Measurements from ENCODE around the gene SERPINI1. TPM values are rescaled to one million over a fixed set of nuclear protein-coding genes. Genes with fewer than 3 reads are reported as not detected.

SERPINI1 gene
- total and polyA plus RNA-seq, 7 experiments from 2014 or later, result 1.3 to 6.8 (median 3.6) TPM

- Mint-ChIP-seq H3K27me3 (peaks cover 3 to 7% (median 4%) of the 10 kb centered on the region in 5 donors), H3K4me3 (no peak overlapping the region), H3K4me1 (no peaks in the 10 kb centered on the region), H3K36me3 (no peaks in the 10 kb centered on the region), H3K27ac (no peak overlapping the region), H3K9me3 (no peaks in the 10 kb centered on the region)
- intact Hi-C loops (cut with micrococcal nuclease), result no loop called here
- no peak for ATAC-seq
- H3K4me1 ChIP-seq (ENCODE audit: control insufficient read depth in 2 of 2, insufficient read depth in 2 of 2, low read length in 2 of 2), result no peaks in the 10 kb centered on the region
- ChIA-PET CTCF (interaction anchor here (0.9 to 1.5 kb wide), 2 partner anchors 15 to 28 kb away, joined by 3 to 4 read pairs; no protein-coding TSS in a partner anchor), POLR2A (no interaction called here)
- no peaks in the 10 kb centered on the region for H3K27me3 ChIP-seq (ENCODE audit: control insufficient read depth in 2 of 2, insufficient read depth in 2 of 2, low read length in 2 of 2)
- H3K27ac ChIP-seq (ENCODE audit: low read depth, low read length), result no peak overlapping the region
- no peak for DNase-seq
- no peaks in the 10 kb centered on the region for H3K36me3 ChIP-seq (ENCODE audit: control insufficient read depth in 2 of 3, insufficient read depth in 3 of 3, low read length in 3 of 3)
- H3K4me3 ChIP-seq (ENCODE audit: low read length), result no peak overlapping the region
- H3K9me3 ChIP-seq (ENCODE audit: control insufficient read depth in 2 of 3, low read length in 3 of 3), result no peaks in the 10 kb centered on the region
Measured at GRCh38 chr3:167854063-167854462, 118.5 kb downstream of the SERPINI1 start.

DNA sequence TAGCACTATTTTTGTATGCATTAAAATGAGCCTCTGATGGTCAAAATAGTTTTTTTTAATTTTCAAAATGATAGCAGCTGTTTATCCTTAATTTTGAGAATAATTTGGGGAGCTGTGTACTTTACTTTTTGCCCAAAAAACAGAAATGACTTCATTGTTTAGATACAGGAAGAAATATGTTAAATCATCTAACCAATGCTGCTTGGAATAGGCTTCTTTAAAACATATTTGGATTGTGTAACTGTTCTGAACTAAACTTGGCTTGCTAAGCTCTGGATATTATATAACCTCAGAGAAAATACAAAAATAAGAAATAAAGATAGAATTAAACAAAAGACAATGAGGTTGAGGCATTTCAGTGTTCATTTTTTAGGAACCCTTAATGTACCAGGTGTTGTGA is 119.3 kb downstream of the SERPINI1 start:
- no peaks in the 10 kb centered on the region for H3K9me3 Mint-ChIP-seq
- H3K27ac Mint-ChIP-seq, result no peak overlapping the region
- H3K4me1 ChIP-seq (ENCODE audit: control insufficient read depth in 2 of 2, insufficient read depth in 2 of 2, low read length in 2 of 2), result no peaks in the 10 kb centered on the region
- H3K36me3 ChIP-seq (ENCODE audit: control insufficient read depth in 2 of 3, insufficient read depth in 3 of 3, low read length in 3 of 3), result no peaks in the 10 kb centered on the region
- POLR2A ChIA-PET, result no interaction called here
- no peak overlapping the region for H3K4me3 Mint-ChIP-seq
- peaks cover 3 to 8% (median 4%) of the 10 kb centered on the region in 5 donors for H3K27me3 Mint-ChIP-seq
- H3K36me3 Mint-ChIP-seq, result no peaks in the 10 kb centered on the region
- H3K27me3 ChIP-seq (ENCODE audit: control insufficient read depth in 2 of 2, insufficient read depth in 2 of 2, low read length in 2 of 2), result no peaks in the 10 kb centered on the region
- intact Hi-C loops (cut with micrococcal nuclease), result no loop called here
- no peaks in the 10 kb centered on the region for H3K4me1 Mint-ChIP-seq
- H3K27ac ChIP-seq (ENCODE audit: low read depth, low read length), result no peak overlapping the region
- no peak overlapping the region for H3K4me3 ChIP-seq (ENCODE audit: low read length)
- CTCF ChIA-PET, result interaction anchor here (1.5 kb wide), 1 partner anchor 27 kb away, joined by 4 read pairs; no protein-coding TSS in a partner anchor
- no peaks in the 10 kb centered on the region for H3K9me3 ChIP-seq (ENCODE audit: control insufficient read depth in 2 of 3, low read length in 3 of 3)
- no peak for DNase-seq
- ATAC-seq, result no peak

- Mint-ChIP-seq H3K4me3 (no peak overlapping the region), H3K9me3 (no peaks in the 10 kb centered on the region), H3K27ac (no peak overlapping the region), H3K27me3 (peaks cover 0 to 11% (median 3%) of the 10 kb centered on the region in 5 donors), H3K4me1 (no peaks in the 10 kb centered on the region), H3K36me3 (no peaks in the 10 kb centered on the region)
- no peaks in the 10 kb centered on the region for H3K4me1 ChIP-seq (ENCODE audit: control insufficient read depth in 2 of 2, insufficient read depth in 2 of 2, low read length in 2 of 2)
- no peaks in the 10 kb centered on the region for H3K9me3 ChIP-seq (ENCODE audit: control insufficient read depth in 2 of 3, low read length in 3 of 3)
- POLR2A ChIA-PET, result no interaction called here
- intact Hi-C loops (cut with micrococcal nuclease), result no loop called here
- no peak overlapping the region for H3K4me3 ChIP-seq (ENCODE audit: low read length)
- H3K27ac ChIP-seq (ENCODE audit: low read depth, low read length), result no peak overlapping the region
- no peaks in the 10 kb centered on the region for H3K36me3 ChIP-seq (ENCODE audit: control insufficient read depth in 2 of 3, insufficient read depth in 3 of 3, low read length in 3 of 3)
- no peaks in the 10 kb centered on the region for H3K27me3 ChIP-seq (ENCODE audit: control insufficient read depth in 2 of 2, insufficient read depth in 2 of 2, low read length in 2 of 2)
- DNase-seq, result no peak
- CTCF ChIA-PET, result no interaction called here
- ATAC-seq, result no peak
Measured at GRCh38 chr3:167855306-167855705, 119.8 kb downstream of the SERPINI1 start.

- H3K9me3 Mint-ChIP-seq, result no peaks in the 10 kb centered on the region
- H3K4me3 ChIP-seq (ENCODE audit: low read length), result no peak overlapping the region
- ChIA-PET CTCF (no interaction called here), POLR2A (no interaction called here)
- intact Hi-C loops (cut with micrococcal nuclease), result no loop called here
- H3K36me3 ChIP-seq (ENCODE audit: control insufficient read depth in 2 of 3, insufficient read depth in 3 of 3, low read length in 3 of 3), result no peaks in the 10 kb centered on the region
- no peaks in the 10 kb centered on the region for H3K27me3 ChIP-seq (ENCODE audit: control insufficient read depth in 2 of 2, insufficient read depth in 2 of 2, low read length in 2 of 2)
- H3K36me3 Mint-ChIP-seq, result no peaks in the 10 kb centered on the region
- peaks cover 0 to 6% (median 0%) of the 10 kb centered on the region in 5 donors for H3K27me3 Mint-ChIP-seq
- no peak for DNase-seq
- H3K27ac ChIP-seq (ENCODE audit: low read depth, low read length), result no peak overlapping the region
- H3K27ac Mint-ChIP-seq, result no peak overlapping the region
- peaks cover 0 to 2% (median 0%) of the 10 kb centered on the region in 7 donors for H3K4me1 Mint-ChIP-seq
- no peaks in the 10 kb centered on the region for H3K9me3 ChIP-seq (ENCODE audit: control insufficient read depth in 2 of 3, low read length in 3 of 3)
- no peaks in the 10 kb centered on the region for H3K4me1 ChIP-seq (ENCODE audit: control insufficient read depth in 2 of 2, insufficient read depth in 2 of 2, low read length in 2 of 2)
- ATAC-seq, result no peak
- no peak overlapping the region for H3K4me3 Mint-ChIP-seq
Measured at GRCh38 chr3:167858865-167859264, 123.3 kb downstream of the SERPINI1 start.

DNA sequence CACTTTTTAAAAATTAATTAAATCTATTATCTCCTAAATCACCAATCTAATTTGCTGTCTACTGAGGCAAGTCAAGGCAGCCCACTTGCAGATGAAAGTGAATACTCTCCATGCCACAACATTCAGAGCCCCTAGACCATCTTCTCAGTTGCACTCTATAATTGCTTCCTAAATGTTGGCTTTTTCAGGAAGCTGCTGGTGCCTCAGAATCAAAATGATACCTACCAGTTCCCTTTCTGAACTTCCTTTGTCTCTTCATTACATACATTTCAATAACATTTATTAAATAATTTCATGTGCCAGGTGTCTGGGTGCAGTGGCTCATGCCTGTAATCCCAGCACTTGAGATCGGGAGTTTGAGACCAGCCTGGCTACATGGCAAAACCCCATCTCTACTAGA is 124.1 kb downstream of the SERPINI1 start:
- Mint-ChIP-seq H3K4me1 (peaks cover 0 to 2% (median 0%) of the 10 kb centered on the region in 7 donors), H3K27me3 (peaks cover 0 to 6% (median 0%) of the 10 kb centered on the region in 5 donors), H3K36me3 (no peaks in the 10 kb centered on the region), H3K4me3 (no peak overlapping the region), H3K27ac (no peak overlapping the region), H3K9me3 (no peaks in the 10 kb centered on the region)
- ATAC-seq (no peak), DNase-seq (no peak)
- Histone ChIP-seq H3K9me3 (ENCODE audit: control insufficient read depth in 2 of 3, low read length in 3 of 3) (no peaks in the 10 kb centered on the region), H3K4me1 (ENCODE audit: control insufficient read depth in 2 of 2, insufficient read depth in 2 of 2, low read length in 2 of 2) (no peaks in the 10 kb centered on the region), H3K36me3 (ENCODE audit: control insufficient read depth in 2 of 3, insufficient read depth in 3 of 3, low read length in 3 of 3) (no peaks in the 10 kb centered on the region), H3K4me3 (ENCODE audit: low read length) (no peak overlapping the region), H3K27ac (ENCODE audit: low read depth, low read length) (no peak overlapping the region), H3K27me3 (ENCODE audit: control insufficient read depth in 2 of 2, insufficient read depth in 2 of 2, low read length in 2 of 2) (no peaks in the 10 kb centered on the region)
- intact Hi-C loops (cut with micrococcal nuclease), result no loop called here
- ChIA-PET CTCF (interaction anchor here (0.5 kb wide), 1 partner anchor 177 kb away, joined by 3 read pairs; no protein-coding TSS in a partner anchor), POLR2A (no interaction called here)

DNA sequence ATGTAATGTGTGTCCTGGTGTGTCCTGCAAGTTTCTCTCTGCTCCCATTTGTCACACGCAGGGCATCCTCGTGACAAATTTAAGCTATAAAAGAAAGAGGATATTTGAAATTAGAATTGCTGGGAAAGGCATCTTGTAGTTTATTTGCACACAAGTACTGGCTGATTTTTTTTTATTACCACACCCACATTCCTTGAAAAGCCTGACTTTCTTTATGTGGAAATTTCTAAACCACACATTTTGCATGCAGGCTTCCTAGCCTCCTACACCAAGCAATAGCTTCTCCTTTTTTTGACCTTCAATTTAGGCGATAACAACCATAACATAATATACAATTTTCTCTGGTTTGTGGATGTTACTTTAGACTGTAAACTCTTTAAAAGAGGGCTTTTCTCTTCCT is 126.1 kb downstream of the SERPINI1 start:
- H3K4me3 Mint-ChIP-seq, result no peak overlapping the region
- ChIA-PET POLR2A (no interaction called here), CTCF (no interaction called here)
- H3K4me3 ChIP-seq (ENCODE audit: low read length), result no peak overlapping the region
- no peaks in the 10 kb centered on the region for H3K9me3 ChIP-seq (ENCODE audit: control insufficient read depth in 2 of 3, low read length in 3 of 3)
- H3K27me3 Mint-ChIP-seq, result peaks cover 0 to 6% (median 0%) of the 10 kb centered on the region in 5 donors
- peaks cover 0 to 1% (median 0%) of the 10 kb centered on the region in 11 donors for H3K9me3 Mint-ChIP-seq
- no peaks in the 10 kb centered on the region for H3K36me3 ChIP-seq (ENCODE audit: control insufficient read depth in 2 of 3, insufficient read depth in 3 of 3, low read length in 3 of 3)
- no peaks in the 10 kb centered on the region for H3K27me3 ChIP-seq (ENCODE audit: control insufficient read depth in 2 of 2, insufficient read depth in 2 of 2, low read length in 2 of 2)
- peaks cover 0 to 2% (median 0%) of the 10 kb centered on the region in 7 donors for H3K4me1 Mint-ChIP-seq
- no peak overlapping the region for H3K27ac Mint-ChIP-seq
- no peak for DNase-seq
- H3K4me1 ChIP-seq (ENCODE audit: control insufficient read depth in 2 of 2, insufficient read depth in 2 of 2, low read length in 2 of 2), result no peaks in the 10 kb centered on the region
- no peaks in the 10 kb centered on the region for H3K36me3 Mint-ChIP-seq
- no peak overlapping the region for H3K27ac ChIP-seq (ENCODE audit: low read depth, low read length)
- ATAC-seq, result no peak
- intact Hi-C loops (cut with micrococcal nuclease), result no loop called here

DNA sequence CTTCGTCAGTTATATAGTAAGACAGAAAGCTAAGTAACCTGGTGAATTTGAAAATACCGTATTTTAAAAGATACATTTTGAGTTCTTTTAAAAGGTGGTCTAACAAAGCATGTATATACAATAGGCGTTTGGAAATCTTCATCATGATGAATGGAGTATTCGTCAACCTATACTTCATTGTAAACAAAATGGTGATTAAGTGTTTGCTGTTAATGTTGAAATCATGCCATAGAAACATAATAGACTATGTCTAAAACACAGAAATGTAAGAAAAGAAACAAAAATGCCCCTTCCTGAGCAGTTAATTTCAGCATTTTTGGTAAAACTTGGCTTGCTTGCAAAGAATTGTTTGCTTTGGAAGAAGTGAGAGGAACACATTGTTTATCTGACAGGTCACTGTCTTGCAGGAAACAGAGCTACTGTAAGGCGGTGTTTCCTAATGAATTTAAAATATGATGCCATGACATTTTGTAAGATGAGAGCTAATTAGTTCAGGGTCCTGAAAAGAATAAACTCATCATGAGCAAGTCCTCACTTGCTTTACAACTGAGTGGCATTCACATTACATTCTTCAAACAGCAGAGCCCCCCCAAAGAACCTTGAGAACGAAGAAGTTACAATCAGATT is 126.7 kb downstream of the SERPINI1 start:
- Histone ChIP-seq H3K9me3 (ENCODE audit: control insufficient read depth in 2 of 3, low read length in 3 of 3) (no peaks in the 10 kb centered on the region), H3K27me3 (ENCODE audit: control insufficient read depth in 2 of 2, insufficient read depth in 2 of 2, low read length in 2 of 2) (no peaks in the 10 kb centered on the region), H3K4me3 (ENCODE audit: low read length) (no peak overlapping the region), H3K36me3 (ENCODE audit: control insufficient read depth in 2 of 3, insufficient read depth in 3 of 3, low read length in 3 of 3) (no peaks in the 10 kb centered on the region), H3K4me1 (ENCODE audit: control insufficient read depth in 2 of 2, insufficient read depth in 2 of 2, low read length in 2 of 2) (no peaks in the 10 kb centered on the region), H3K27ac (ENCODE audit: low read depth, low read length) (no peak overlapping the region)
- no peak overlapping the region for H3K27ac Mint-ChIP-seq
- intact Hi-C loops (cut with micrococcal nuclease), result no loop called here
- H3K36me3 Mint-ChIP-seq, result no peaks in the 10 kb centered on the region
- POLR2A ChIA-PET, result no interaction called here
- CTCF ChIA-PET, result no interaction called here
- H3K4me1 Mint-ChIP-seq, result peaks cover 0 to 2% (median 0%) of the 10 kb centered on the region in 7 donors
- no peak for DNase-seq
- ATAC-seq, result no peak
- H3K9me3 Mint-ChIP-seq, result peaks cover 0 to 1% (median 0%) of the 10 kb centered on the region in 11 donors
- H3K27me3 Mint-ChIP-seq, result peaks cover 0 to 6% (median 0%) of the 10 kb centered on the region in 5 donors
- no peak overlapping the region for H3K4me3 Mint-ChIP-seq
